Measurements from ENCODE around the gene NXT1. TPM values are rescaled to one million over a fixed set of nuclear protein-coding genes. Genes with fewer than 3 reads are reported as not detected.

Gene NXT1
- total RNA-seq, 8 experiments from 2014 or later, result 15.8 to 31.4 (median 22.2) TPM

- H3K27ac ChIP-seq, result no peak overlapping the region
- ATAC-seq (replicated peaks in 6 of 8), result no peak
- H3K4me1 ChIP-seq (replicated peaks in 1 of 2), result no peaks in the 10 kb centered on the region
- in situ Hi-C loops (cut with MboI; ENCODE audit: low pct_unique_long_range_greater_than_20kb in 2 of 9, low sequenced_read_pairs in 9 of 9, unreplicated experiment in 9 of 9), result no loop called here
- 74 to 100% (median 96%) methylated on average over 2 to 6 of the region's 6 CpGs; no CpG with 5 or more reads in 1 of the 10 experiments for WGBS, 10 experiments
- no peak overlapping the region for H3K4me3 ChIP-seq
Measured at GRCh38 chr20:23386304-23387117, 35.9 kb downstream of the NXT1 start.

- no peak overlapping the region for H3K27ac ChIP-seq
- ATAC-seq (replicated peaks in 6 of 8), result no peak
- 60 to 100% (median 92%) methylated on average over 1 to 3 of the region's 3 CpGs; no CpG with 5 or more reads in 1 of the 10 experiments for WGBS, 10 experiments
- H3K4me1 ChIP-seq (replicated peaks in 1 of 2), result no peaks in the 10 kb centered on the region
- in situ Hi-C loops (cut with MboI; ENCODE audit: low pct_unique_long_range_greater_than_20kb in 2 of 9, low sequenced_read_pairs in 9 of 9, unreplicated experiment in 9 of 9), result no loop called here
- H3K4me3 ChIP-seq, result no peak overlapping the region
Measured at GRCh38 chr20:23387118-23387443, 36.5 kb downstream of the NXT1 start.

GRCh38 chr20:23390091-23390774, 39.6 kb downstream of the NXT1 start:
- Histone ChIP-seq H3K4me1 (replicated peaks in 1 of 2) (no peaks in the 10 kb centered on the region), H3K27ac (no peak overlapping the region), H3K4me3 (no peak overlapping the region)
- ATAC-seq (replicated peaks in 6 of 8), result peak in 3 of 8 experiments; percentile 90 to 96 (median 94)
- in situ Hi-C loops (cut with MboI; ENCODE audit: low pct_unique_long_range_greater_than_20kb in 2 of 9, low sequenced_read_pairs in 9 of 9, unreplicated experiment in 9 of 9), result no loop called here
- WGBS, 10 experiments, result 0 to 90% (median 57%) methylated on average over 1 of the region's 1 CpG; no CpG with 5 or more reads in 5 of the 10 experiments

GRCh38 chr20:23391707-23392310, 41.2 kb downstream of the NXT1 start:
- WGBS, 10 experiments, result 69 to 100% (median 85%) methylated on average over 1 to 4 of the region's 4 CpGs; no CpG with 5 or more reads in 1 of the 10 experiments
- no peak for ATAC-seq (replicated peaks in 6 of 8)
- no peak overlapping the region for H3K27ac ChIP-seq
- H3K4me1 ChIP-seq (replicated peaks in 1 of 2), result no peaks in the 10 kb centered on the region
- in situ Hi-C loops (cut with MboI; ENCODE audit: low pct_unique_long_range_greater_than_20kb in 2 of 9, low sequenced_read_pairs in 9 of 9, unreplicated experiment in 9 of 9), result no loop called here
- no peak overlapping the region for H3K4me3 ChIP-seq

GRCh38 chr20:23393996-23394775, 43.6 kb downstream of the NXT1 start:
- Histone ChIP-seq H3K4me3 (no peak overlapping the region), H3K27ac (no peak overlapping the region), H3K4me1 (replicated peaks in 1 of 2) (no peaks in the 10 kb centered on the region)
- in situ Hi-C loops (cut with MboI; ENCODE audit: low pct_unique_long_range_greater_than_20kb in 2 of 9, low sequenced_read_pairs in 9 of 9, unreplicated experiment in 9 of 9), result no loop called here
- WGBS, 10 experiments, result 40 to 100% (median 96%) methylated on average over 1 to 3 of the region's 4 CpGs; no CpG with 5 or more reads in 2 of the 10 experiments
- peak in 4 of 8 experiments; percentile 12 to 74 (median 38) for ATAC-seq (replicated peaks in 6 of 8)

DNA sequence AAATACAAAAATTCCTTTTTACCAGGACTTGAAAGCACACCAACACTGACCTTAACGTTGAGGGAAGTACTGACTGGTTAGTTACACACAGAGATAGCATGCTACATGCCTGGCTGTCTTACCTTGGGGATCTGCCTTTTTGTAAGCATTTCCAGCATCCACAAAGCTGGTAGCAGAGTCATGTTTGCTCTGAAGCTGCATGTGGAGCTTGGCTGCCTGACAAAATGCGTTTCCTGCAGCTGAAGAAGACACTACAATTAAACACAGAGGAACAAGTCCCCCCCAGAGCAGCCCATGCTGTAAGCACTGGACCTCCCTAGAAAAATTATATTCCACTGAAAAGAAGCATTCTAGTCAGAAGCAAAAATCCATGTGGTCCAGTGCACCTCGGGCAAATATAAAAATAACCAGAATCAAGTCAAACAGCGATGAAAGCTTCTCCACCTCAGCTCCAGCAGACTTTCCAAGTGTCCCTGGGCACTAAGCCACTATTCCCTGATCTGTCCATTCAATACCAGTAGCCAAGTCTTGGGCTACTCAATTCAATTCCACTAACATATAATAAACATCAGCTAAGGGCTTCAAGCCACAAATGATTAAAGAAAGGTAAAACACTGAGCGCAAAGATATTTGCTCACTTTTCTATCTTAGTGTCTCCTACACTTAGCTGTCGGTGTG, 46.5 kb downstream of the NXT1 start:
- no peak overlapping the region for H3K27ac ChIP-seq
- no peak overlapping the region for H3K4me3 ChIP-seq
- in situ Hi-C loops (cut with MboI; ENCODE audit: low pct_unique_long_range_greater_than_20kb in 2 of 9, low sequenced_read_pairs in 9 of 9, unreplicated experiment in 9 of 9), result no loop called here
- peak in 1 of 8 experiments; percentile 94 for ATAC-seq (replicated peaks in 6 of 8)
- WGBS, 10 experiments, result 20 to 100% (median 83%) methylated on average over 1 to 5 of the region's 6 CpGs; no CpG with 5 or more reads in 1 of the 10 experiments
- no peaks in the 10 kb centered on the region for H3K4me1 ChIP-seq (replicated peaks in 1 of 2)

- Histone ChIP-seq H3K4me3 (no peak overlapping the region), H3K4me1 (replicated peaks in 1 of 2) (no peaks in the 10 kb centered on the region), H3K27ac (no peak overlapping the region)
- ATAC-seq (replicated peaks in 6 of 8), result peak in 2 of 8 experiments; percentile 41 to 53
- in situ Hi-C loops (cut with MboI; ENCODE audit: low pct_unique_long_range_greater_than_20kb in 2 of 9, low sequenced_read_pairs in 9 of 9, unreplicated experiment in 9 of 9), result no loop called here
- WGBS, 10 experiments, result 71 to 100% (median 92%) methylated on average over 1 to 2 of the region's 2 CpGs; no CpG with 5 or more reads in 4 of the 10 experiments
Measured at GRCh38 chr20:23397961-23398360, 47.4 kb downstream of the NXT1 start.

- in situ Hi-C loops (cut with MboI; ENCODE audit: low pct_unique_long_range_greater_than_20kb in 2 of 9, low sequenced_read_pairs in 9 of 9, unreplicated experiment in 9 of 9), result no loop called here
- peak in 3 of 8 experiments; percentile 80 to 95 (median 89) for ATAC-seq (replicated peaks in 6 of 8)
- Histone ChIP-seq H3K27ac (no peak overlapping the region), H3K4me3 (no peak overlapping the region), H3K4me1 (replicated peaks in 1 of 2) (no peaks in the 10 kb centered on the region)
- 0 to 100% (median 78%) methylated on average over 1 to 6 of the region's 6 CpGs for WGBS, 10 experiments
Measured at GRCh38 chr20:23399568-23400241, 49.1 kb downstream of the NXT1 start.

- H3K4me3 ChIP-seq, result no peak overlapping the region
- 84 to 100% (median 93%) methylated on average over 2 to 5 of the region's 5 CpGs; no CpG with 5 or more reads in 3 of the 10 experiments for WGBS, 10 experiments
- H3K4me1 ChIP-seq (replicated peaks in 1 of 2), result no peaks in the 10 kb centered on the region
- H3K27ac ChIP-seq, result no peak overlapping the region
- in situ Hi-C loops (cut with MboI; ENCODE audit: low pct_unique_long_range_greater_than_20kb in 2 of 9, low sequenced_read_pairs in 9 of 9, unreplicated experiment in 9 of 9), result no loop called here
- ATAC-seq (replicated peaks in 6 of 8), result no peak
Measured at GRCh38 chr20:23401051-23401450, 50.5 kb downstream of the NXT1 start.

GRCh38 chr20:23403751-23404150, 53.2 kb downstream of the NXT1 start:
- Histone ChIP-seq H3K27ac (no peak overlapping the region), H3K4me1 (replicated peaks in 1 of 2) (no peaks in the 10 kb centered on the region), H3K4me3 (no peak overlapping the region)
- WGBS, 10 experiments, result 60 to 100% (median 94%) methylated on average over 1 to 5 of the region's 5 CpGs
- ATAC-seq (replicated peaks in 6 of 8), result no peak
- in situ Hi-C loops (cut with MboI; ENCODE audit: low pct_unique_long_range_greater_than_20kb in 2 of 9, low sequenced_read_pairs in 9 of 9, unreplicated experiment in 9 of 9), result no loop called here

DNA sequence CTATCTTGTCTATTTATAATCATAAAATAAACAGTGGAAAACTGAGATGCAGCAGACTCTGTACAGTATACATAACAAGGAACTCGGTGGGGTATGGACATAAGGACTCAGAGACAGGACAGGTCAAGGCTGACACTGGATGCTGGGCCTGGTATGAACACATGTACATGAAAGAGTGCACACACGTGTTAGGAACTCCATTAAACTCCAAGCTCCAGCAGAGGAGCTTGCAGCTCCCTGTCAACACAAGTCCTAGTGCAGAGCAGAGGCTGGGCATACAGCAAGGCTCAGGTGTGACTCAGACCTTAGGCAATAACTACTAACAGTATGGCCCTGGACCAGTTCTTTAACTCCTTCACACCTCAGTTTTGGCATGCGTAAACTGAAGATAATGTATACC, 53.6 kb downstream of the NXT1 start:
- ATAC-seq (replicated peaks in 6 of 8), result peak in 1 of 8 experiments; percentile 12
- in situ Hi-C loops (cut with MboI; ENCODE audit: low pct_unique_long_range_greater_than_20kb in 2 of 9, low sequenced_read_pairs in 9 of 9, unreplicated experiment in 9 of 9), result no loop called here
- Histone ChIP-seq H3K4me1 (replicated peaks in 1 of 2) (no peaks in the 10 kb centered on the region), H3K27ac (no peak overlapping the region), H3K4me3 (no peak overlapping the region)
- WGBS, 10 experiments, result 43 to 100% (median 60%) methylated on average over 1 to 3 of the region's 3 CpGs; no CpG with 5 or more reads in 1 of the 10 experiments
